SW 1271 (cell line): ENCODE data around the gene MYH2.
A peak's percentile ranks its signal among the peaks of the same experiment; 100 is the strongest.
"Not testable (repeated sequence)": the region's sequence is repeated elsewhere in the genome, so short reads cannot be mapped to it uniquely, and the experiment has no call there.

ENCODE experiments used
- DNase-seq, 2 experiments: peaks; one replicate each; lab custom pipeline; 2025; lab: John Stamatoyannopoulos, UW

MYH2 gene

GRCh38 chr17:10549096-10549842, at the start of gene MYH2:
MYH2 (minus strand) TSS chr17:10549658; CDS start chr17:10547920, 1,738 bp downstream.
- no peak for DNase-seq

DNA sequence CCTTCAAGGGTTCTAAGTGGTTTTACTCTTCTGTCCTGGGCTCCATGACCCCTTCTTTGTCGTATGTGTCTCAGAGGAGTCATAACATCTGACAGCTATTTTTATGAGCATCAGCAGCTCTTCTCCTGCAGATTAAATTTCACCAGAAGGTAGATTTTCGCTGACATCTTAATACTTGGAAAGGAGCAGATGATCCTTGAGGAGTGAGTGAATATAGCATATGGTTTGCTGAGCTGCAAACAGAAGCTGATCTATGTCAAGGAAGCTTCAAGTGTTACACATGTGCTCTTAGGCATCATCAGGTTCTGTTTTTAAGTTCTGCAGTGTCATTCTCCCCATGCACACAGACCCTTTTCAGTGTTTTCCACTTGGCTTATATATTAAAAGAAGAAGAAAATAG, 49.2 kb upstream of the MYH2 start:
- DNase-seq, result no peak

DNA sequence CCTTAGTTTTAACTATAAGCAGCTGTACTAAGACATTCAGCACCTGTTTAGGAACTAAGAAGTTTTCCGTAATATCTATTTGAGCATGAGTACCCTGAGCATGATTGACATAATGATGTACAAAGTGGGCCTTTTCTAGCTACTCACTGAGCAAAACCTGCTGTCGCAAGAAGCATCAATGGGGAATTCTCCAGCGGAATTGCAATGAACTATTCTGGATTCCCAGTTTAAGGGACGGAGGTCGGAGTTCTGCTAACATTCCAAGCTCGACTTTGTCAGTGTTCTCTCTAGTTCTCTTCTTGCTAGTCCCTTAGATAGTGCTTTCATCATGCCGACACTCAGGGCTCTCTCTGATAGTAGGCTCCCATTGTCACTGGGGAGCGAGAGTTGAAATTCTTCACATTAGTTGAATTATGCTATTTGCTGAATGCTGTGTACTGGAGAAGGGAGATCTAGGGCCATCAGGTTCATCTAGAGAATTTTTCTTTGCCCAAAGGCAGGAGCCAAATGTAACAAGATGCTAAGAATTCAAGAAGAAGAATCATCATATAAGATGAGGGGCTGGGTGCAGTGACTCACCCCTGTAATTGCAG, 40.2 kb upstream of the MYH2 start:
- no peak for DNase-seq

DNA sequence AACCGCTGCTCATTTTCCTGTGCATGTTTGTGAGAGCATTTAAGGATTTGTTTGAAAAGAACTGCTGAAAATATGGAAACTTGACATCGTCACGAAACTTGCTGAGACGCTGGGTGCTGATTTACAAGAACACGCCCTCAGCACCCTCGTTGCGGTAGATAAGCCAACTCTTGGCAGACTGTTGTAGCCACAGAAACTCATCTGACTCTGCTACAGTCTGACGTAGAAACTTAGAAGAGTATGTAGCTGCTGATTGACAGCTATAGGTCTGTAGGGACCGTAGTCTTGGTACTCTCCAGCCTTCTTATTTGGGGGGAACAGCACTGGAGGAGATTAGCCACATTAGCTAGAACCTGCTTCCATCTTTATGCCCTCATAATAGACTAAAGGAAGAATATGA, 36.1 kb upstream of the MYH2 start:
- no peak for DNase-seq

- no peak for DNase-seq
Observed at GRCh38 chr17:10583834-10584233, 34.4 kb upstream of the MYH2 start.

DNA sequence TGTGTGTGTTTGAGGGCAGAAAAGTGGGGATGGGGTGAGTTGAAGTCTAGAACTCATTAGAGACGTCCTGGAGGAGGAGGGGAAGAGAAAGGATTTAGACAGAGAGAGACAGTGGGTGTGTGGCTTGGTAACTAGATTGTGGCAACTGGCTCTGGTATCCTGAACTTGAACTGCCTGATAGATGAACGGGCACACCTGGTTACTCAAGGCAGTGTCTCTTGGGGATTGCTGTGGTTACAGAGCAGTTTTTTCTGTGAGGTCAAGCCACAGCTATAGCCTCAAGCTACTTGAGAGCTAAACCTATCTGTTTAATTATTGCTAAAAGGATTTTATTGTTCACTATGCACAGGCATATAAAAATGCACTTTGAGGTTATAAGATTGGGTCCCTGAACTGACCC, 29.8 kb upstream of the MYH2 start:
- DNase-seq, result no peak

DNA sequence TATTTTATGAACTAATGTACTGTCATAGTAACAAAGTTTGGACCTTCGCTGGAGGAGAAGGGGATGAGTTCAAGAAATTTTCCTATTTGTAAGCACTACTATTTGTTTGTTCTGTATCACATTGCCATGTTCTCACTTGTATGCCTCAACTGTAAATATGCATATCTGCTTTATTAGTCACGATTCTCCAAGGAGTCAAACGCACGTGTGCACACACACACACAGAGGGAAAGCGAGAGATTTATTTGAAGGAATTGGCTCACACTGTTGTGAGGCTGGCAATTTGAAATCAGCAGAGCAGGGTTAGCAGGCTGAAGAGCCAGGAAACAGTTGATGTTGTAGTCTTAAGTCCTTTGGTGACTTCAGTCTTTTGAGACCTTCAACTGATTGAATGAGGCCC, 24.9 kb upstream of the MYH2 start:
- DNase-seq, result no peak

GRCh38 chr17:10563991-10564660, 14.7 kb upstream of the MYH2 start:
- DNase-seq, result no peak

DNA sequence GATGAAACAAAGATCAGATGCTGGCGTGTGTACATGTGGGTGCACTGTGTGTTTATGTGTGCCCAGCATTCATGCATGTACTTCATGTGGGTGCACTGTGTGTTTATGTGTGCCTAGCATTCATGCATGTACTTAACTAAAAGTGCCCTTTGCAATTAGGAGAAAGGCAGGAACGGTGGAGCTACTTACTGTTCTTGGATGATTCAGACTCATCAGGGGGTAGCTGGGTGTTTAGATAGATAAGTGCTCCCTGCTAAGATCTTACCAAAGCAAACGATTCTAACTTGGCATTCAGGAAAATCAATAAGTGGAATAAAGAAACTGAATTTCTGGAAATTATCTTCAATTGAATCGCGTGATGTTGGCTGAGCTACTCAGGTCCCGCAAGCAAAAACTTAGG, 8.6 kb upstream of the MYH2 start:
- DNase-seq, result no peak

GRCh38 chr17:10557422-10557821, 8.0 kb upstream of the MYH2 start:
- no peak for DNase-seq

DNA sequence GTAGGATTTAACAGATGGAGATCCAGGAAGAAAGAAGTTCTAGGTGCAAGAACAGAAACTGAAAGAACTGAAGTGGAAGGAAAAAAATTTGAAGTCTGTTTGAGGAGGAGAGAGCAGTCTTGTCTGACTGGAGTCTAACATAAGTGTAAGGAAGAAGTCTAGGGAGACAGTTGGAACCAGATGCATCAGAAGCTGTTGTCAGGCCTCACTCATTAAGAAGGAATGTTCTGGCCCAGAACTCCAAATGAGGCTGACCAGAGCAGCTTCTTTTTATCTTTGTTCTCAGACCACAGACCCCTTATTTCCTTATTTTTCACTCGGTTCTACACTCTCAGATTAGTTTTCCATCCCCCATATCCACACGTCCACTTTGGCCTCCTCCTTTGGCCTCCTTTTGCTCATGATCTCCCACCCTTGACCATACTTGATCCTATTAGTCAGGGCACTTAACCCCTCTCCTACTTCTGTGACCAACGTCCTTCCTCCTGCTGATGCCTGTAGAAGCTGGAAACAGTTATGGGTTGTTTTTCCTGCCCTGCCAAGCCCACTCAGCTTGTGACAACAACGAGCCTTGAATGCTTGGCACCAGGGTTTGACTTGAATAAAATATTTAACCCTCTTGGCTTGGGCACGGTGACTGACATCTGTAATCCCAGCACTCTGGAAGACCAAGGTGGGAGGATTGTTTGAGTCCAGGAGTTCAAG, 7.0 kb upstream of the MYH2 start:
- no peak for DNase-seq

- no peak for DNase-seq
Observed at GRCh38 chr17:10550014-10550413, 556 bp upstream of the MYH2 start.

GRCh38 chr17:10547351-10547750, 2.1 kb downstream of the MYH2 start:
- no peak for DNase-seq

DNA sequence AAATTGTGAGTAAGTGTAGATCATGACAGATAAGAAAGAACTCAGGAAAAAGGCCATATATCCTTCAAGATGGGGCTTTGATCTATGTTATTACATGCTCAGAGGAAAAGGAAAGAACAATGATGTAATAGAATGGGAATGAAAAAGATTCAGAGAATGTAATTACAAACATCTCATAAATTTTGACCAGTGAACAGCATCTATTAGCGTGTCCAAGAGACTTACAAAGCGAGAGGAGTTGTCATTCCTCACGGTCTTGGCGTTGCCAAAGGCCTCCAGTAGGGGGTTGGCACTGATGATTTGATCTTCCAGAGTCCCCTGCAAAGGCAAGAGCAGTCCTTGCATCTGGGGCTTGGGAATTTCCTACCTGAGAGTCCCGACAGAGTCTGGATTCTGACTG, 6.0 kb downstream of the MYH2 start:
- peak in 1 of 2 experiments; percentile 37 for DNase-seq

DNA sequence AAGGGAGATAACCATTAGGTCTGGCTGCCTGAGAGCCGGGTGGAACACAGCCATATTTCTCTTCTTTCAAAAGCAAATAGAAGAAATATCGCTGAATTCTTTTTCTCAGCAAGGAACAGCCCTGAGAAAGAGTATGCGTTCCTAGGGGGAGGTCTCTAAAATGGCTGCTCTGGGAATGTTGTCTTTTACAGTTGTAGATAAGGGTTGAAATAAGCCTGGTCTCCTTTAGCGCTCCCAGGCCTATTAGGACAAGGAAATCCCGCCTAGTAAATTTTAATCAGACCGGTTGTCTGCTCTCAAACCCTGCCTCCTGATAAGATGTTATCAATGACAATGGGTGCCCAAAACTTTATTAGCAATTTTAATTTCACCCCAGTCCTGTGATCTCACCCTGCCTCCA, 8.3 kb downstream of the MYH2 start:
- not testable (repeated sequence) for DNase-seq

GRCh38 chr17:10532026-10532425, 17.4 kb downstream of the MYH2 start:
- no peak for DNase-seq

GRCh38 chr17:10527419-10527818, 22.0 kb downstream of the MYH2 start:
- no peak for DNase-seq

- no peak for DNase-seq
Observed at GRCh38 chr17:10526517-10526916, 22.9 kb downstream of the MYH2 start.

DNA sequence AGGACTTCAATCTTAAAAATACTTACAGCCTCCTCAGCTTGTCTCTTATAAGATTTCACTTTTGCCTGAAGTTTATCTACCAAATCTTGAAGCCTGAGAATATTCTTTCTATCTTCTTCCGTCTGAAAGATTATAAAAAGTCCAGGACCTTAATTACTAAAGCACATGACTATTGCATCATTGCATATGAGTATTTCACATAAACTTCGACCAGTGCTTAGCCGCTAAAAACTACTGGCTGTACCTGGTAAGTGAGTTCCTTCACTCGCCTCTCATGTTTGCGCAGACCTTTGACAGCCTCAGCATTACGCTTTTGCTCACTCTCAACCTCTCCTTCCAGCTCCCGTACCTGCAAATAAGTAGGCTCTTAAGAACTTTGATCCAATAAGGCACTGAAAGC, 26.4 kb downstream of the MYH2 start:
- DNase-seq, result no peak

DNA sequence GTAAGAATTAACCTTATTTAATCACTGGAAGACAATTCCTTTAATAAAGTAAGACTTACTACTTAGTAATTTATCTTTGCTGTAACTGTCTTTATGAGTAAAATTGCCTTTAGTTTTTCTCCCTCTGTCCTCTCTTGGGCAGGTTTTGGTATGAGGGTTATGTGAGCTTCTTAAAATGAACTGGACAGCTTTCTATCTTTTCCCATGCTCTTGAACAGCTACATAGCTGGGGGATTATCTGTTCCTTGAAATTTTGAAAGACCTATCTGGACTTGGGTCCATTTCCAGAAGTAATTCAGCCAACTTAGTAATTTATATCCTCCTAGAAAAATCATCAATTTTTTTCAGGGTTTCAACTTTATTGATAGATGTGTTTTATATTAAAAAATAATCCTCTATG, 27.5 kb downstream of the MYH2 start:
- DNase-seq, result no peak

GRCh38 chr17:10518271-10519037, 31.0 kb downstream of the MYH2 start, which contains the start of gene MYH1:
MYH1 (minus strand) TSS chr17:10518542; CDS start chr17:10516642, 1,900 bp downstream.
- DNase-seq, result no peak

DNA sequence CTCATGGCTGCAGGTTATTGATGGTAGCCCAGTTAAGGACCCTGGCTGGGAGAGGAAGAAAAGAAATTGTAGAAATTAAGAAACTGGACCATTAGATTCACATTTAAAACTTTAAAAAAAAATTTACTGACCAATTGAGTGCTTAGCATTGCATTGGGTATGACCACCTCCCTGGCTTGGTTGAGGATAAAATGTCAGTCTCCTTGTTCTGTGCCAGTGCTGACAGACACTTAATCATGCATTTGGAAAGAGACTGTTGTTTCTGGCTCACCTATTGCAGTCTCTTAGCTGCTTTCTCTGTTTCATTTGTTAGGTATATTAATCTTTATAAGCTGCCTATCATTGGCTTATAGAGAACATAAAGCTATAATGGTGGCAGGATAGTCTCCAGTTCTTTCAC, 32.8 kb downstream of the MYH2 start:
- DNase-seq, result no peak
